Immature natural killer cell (primary cell): ENCODE data around the gene NLGN4X. TPM values are rescaled to one million over a fixed set of nuclear protein-coding genes. Genes with fewer than 3 reads are reported as not detected.

ENCODE experiments used
- DNase-seq, 3 donors: peaks; one replicate each; pipeline ENCODE4 v3.0.0; 2022; ENCODE audit warnings: mixed read lengths in 1 of 3
- H3K27ac Mint-ChIP-seq, 6 donors: one replicate each; pipeline ENCODE4 v1.8.0; 2020; ENCODE audit warnings: mixed read lengths in 6 of 6, mild to moderate bottlenecking in 5 of 6, inconsistent platforms in 4 of 6, moderate library complexity in 3 of 6
- H3K27me3 Mint-ChIP-seq, 3 donors: one replicate each; pipeline ENCODE4 v1.8.0; 2020 to 2021; ENCODE audit warnings: low read depth in 3 of 3, mild to moderate bottlenecking in 3 of 3, mixed read lengths in 3 of 3, moderate library complexity in 3 of 3, inconsistent platforms in 1 of 3
- H3K36me3 Mint-ChIP-seq, 3 donors: one replicate each; pipeline ENCODE4 v1.8.0; 2020; ENCODE audit warnings: mixed read lengths in 3 of 3, inconsistent platforms in 2 of 3, mild to moderate bottlenecking in 2 of 3
- H3K4me1 Mint-ChIP-seq, 2 donors: one replicate each; pipeline ENCODE4 v1.8.0; 2020; ENCODE audit warnings: inconsistent platforms in 2 of 2, mild to moderate bottlenecking in 2 of 2, mixed read lengths in 2 of 2, moderate library complexity in 1 of 2
- H3K4me3 Mint-ChIP-seq, 5 donors: one replicate each; pipeline ENCODE4 v1.8.0; 2020; ENCODE audit warnings: mild to moderate bottlenecking in 5 of 5, mixed read lengths in 5 of 5, inconsistent platforms in 3 of 5, moderate library complexity in 3 of 5
- H3K9me3 Mint-ChIP-seq, 6 donors: one replicate each; pipeline ENCODE4 v1.8.0; 2020; ENCODE audit warnings: mild to moderate bottlenecking in 6 of 6, mixed read lengths in 6 of 6, inconsistent platforms in 4 of 6, moderate library complexity in 3 of 6
- polyA plus RNA-seq, 3 donors: library from polyadenylated mRNA; unstranded; fragments of 300-500 nt; fragmentation: Illumina TruSeq; gene quantifications; one replicate each; pipeline ENCODE4 v1.2.3, GENCODE V29; 2021

Gene NLGN4X
- polyA plus RNA-seq, 3 donors from 2014 or later, result not detected

- Mint-ChIP-seq H3K9me3 (peaks cover 0 to 2% (median 0%) of the 10 kb centered on the region in 6 donors), H3K27ac (no peak overlapping the region), H3K36me3 (no peaks in the 10 kb centered on the region), H3K27me3 (peaks cover 0 to 3% (median 0%) of the 10 kb centered on the region in 3 donors), H3K4me3 (no peak overlapping the region), H3K4me1 (no peaks in the 10 kb centered on the region)
- no peak for DNase-seq
These were observed 371.4 kb downstream of the NLGN4X start for GRCh38 chrX:5857232-5857631.

DNA sequence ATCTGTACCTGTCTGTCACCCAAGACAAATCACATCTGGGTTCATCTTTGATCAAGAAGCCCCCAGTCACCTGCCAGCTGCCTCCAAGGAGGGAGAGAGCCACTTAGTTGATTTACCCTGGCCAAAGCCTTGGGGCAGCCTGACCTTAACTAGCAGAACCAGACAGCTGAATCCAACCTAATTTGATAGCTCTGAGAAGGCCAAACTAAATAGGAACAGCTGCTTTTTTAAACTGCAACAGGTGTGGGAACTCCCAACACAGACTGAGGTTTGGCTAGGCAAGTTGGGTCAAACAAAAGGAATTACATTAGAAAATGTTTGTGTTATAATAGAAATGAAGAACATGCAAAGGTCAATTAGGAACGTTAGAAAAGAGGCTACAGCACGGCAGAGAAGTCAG, 375.7 kb downstream of the NLGN4X start:
- no peaks in the 10 kb centered on the region for H3K4me1 Mint-ChIP-seq
- no peak overlapping the region for H3K27ac Mint-ChIP-seq
- peaks cover 0 to 5% (median 2%) of the 10 kb centered on the region in 6 donors for H3K9me3 Mint-ChIP-seq
- no peaks in the 10 kb centered on the region for H3K36me3 Mint-ChIP-seq
- no peak for DNase-seq
- peaks cover 0 to 3% (median 0%) of the 10 kb centered on the region in 3 donors for H3K27me3 Mint-ChIP-seq
- H3K4me3 Mint-ChIP-seq, result no peak overlapping the region

GRCh38 chrX:5842601-5843000, 386.1 kb downstream of the NLGN4X start:
- Mint-ChIP-seq H3K27me3 (peaks cover 0 to 2% (median 0%) of the 10 kb centered on the region in 3 donors), H3K4me1 (no peaks in the 10 kb centered on the region), H3K4me3 (no peak overlapping the region), H3K27ac (no peak overlapping the region), H3K9me3 (peaks cover 0 to 21% (median 5%) of the 10 kb centered on the region in 6 donors), H3K36me3 (no peaks in the 10 kb centered on the region)
- no peak for DNase-seq
